Stimulated activated CD4-positive, alpha-beta T cell treated with anti-CD3 and anti-CD28 coated beads, Interleukin-15, amount 100 ng/mL, for 48 hours (primary cell): ENCODE measurements around the gene SCN3A.

Experiments
- DNase-seq, 2 donors: peaks; one replicate each; pipeline ENCODE4 v3.0.0-alpha.2; 2020; ENCODE audit warnings: low read depth in 2 of 2

Gene SCN3A

DNA sequence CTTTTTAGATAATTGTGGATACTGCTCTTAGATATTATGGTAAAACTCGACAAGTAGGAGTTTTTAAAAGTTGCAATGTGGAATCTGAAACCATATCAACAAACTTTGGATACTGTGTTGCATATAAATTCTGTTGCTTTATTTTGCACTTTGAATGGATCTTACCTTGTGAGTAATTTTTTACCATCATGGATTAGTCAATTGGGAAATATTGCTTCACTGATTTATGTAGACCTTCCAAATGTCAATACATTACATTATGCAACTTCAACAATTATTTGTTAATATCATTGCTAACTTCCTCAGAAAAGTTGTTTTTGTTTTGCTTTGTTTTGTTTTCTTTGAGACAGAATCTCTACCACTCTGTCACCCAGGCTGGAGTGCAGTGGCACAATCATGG is 146.5 kb downstream of the SCN3A start:
- no peak for DNase-seq

DNA sequence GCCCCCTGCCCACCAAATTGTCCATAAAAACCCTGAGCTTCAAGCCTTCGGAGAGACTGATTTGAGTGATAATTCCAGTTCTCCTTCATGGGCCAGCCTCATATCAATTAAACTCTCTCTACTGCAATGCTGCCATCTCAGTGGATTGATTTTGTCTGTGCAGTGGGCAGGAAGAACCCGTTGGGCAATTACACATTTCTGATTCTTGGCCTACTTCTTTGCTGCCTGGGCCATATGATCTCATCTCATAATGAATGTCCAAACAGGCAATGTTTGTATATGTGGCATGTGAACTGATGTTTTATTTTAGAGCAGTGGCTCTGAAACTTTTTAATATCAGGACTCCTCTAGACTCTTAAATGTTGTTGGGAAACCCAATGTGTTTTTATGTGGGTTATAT is 147.3 kb downstream of the SCN3A start:
- no peak for DNase-seq

GRCh38 chr2:165055082-165055851 is 148.6 kb downstream of the SCN3A start:
- DNase-seq = no peak

DNA sequence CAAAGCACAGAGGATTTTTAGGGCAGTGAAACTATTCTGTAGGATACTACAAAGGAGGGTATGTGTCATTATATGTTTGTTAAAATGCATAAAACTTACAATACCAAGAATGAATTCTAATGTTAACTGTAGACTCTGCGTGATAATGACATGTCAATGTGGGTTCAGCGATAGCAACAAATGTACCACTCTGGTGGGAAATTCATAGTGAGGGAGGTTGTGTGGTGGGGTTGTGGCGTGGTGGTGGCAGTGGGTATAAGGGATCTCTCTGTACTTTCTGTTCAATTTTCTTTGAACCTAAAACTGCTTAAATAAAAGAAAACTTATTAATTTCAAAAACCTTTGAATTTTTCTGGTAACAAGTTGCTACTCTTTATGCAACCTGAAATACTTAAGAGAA is 149.2 kb downstream of the SCN3A start:
- DNase-seq = no peak

DNA sequence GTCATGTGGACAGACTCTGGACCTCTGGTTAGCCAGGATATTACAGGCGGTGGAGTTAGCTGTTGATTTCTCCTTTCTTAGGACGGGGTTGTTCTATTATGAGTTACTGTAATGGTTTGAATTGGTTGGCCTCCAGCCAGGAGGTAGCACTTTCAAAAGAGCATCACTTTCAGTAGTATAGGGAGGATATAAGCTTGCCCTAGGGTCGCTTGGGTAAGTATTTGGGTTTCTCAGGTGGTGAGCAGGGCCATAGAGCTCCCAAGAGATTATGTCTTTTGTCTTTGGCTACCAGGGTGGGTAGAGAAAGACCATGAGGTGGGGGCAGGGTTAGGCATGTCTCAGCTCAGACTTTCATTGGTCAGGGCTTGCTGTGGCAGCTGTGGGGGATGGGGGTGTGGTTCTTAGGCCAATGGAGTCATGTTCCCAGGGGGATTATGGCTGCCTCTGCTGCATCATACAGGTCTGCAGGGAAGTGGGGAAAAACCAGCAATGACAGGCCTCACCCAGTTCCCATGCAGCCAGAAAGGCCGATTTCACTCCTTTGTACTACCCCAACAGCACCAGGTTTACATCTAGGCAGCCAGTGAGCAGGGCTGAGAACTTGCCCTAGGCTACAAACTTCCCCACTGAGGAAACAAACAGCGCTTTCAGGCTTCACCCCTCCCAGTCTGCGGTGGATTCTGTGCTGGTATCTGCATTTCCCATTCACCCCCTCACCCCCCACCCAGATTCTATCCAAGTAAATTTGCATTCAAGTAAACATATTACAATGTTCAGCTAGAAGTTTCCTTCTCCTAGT is 159.1 kb downstream of the SCN3A start:
- DNase-seq = no peak
